B cell (primary cell): ENCODE measurements around the gene KCNJ6. TPM values are rescaled to one million over a fixed set of nuclear protein-coding genes. Genes with fewer than 3 reads are reported as not detected.

Source experiments
- ATAC-seq: fragments of 200-7000 bp; cut with Tn5 transposase; one replicate; pipeline ENCODE4 v1.10.0; 2021; ENCODE audit warnings: low read depth, mild to moderate bottlenecking, moderate number of reproducible peaks, moderate library complexity
- CTCF ChIA-PET: fragments of 350-600 bp; sonication (Branson Sonifier 250); formaldehyde crosslinking; loops from one replicate; lab custom pipeline; 2021; ENCODE audit warnings: antibody characterized with exemption, inconsistent platforms; lab: Charles Lee
- POLR2A ChIA-PET: fragments of 350-600 bp; sonication (Branson Sonifier 250); formaldehyde crosslinking; loops from one replicate; lab custom pipeline; 2021; ENCODE audit warnings: antibody characterized with exemption; lab: Charles Lee
- DNase-seq: peaks from one replicate; pipeline ENCODE4 v3.0.0; 2013
- H2AFZ ChIP-seq: 2 replicates; pipeline ENCODE4 v1.6.1; 2012; ENCODE audit warnings: mild to moderate bottlenecking, low read depth, low read length; ENCODE audit not compliant: insufficient read depth, poor library complexity, severe bottlenecking
- H3K27ac ChIP-seq, 2 donors: 1 replicate in 1 of 2; 2 replicates in 1 of 2; pipeline ENCODE4 v1.5.1; 2012 to 2013; ENCODE audit warnings: low read length in 2 of 2, mild to moderate bottlenecking in 2 of 2, moderate library complexity in 1 of 2
- H3K27me3 ChIP-seq, 4 experiments: fragments of 200-600 bp in 1 of 4; sonication (generic) in 1 of 4; replicated peaks in 1 of 4; 1 replicate in 2 of 4; 2 replicates in 2 of 4; pipeline versions ENCODE4 v1.6.1 to v1.7.0; 2013 to 2016; ENCODE audit warnings: low read length in 3 of 4, mild to moderate bottlenecking in 2 of 4, mixed read lengths in 1 of 4, moderate library complexity in 1 of 4; ENCODE audit not compliant: insufficient read depth in 4 of 4, control insufficient read depth in 3 of 4; ENCODE audit errors: control extremely low read depth in 1 of 4
- H3K36me3 ChIP-seq, 2 experiments: replicated peaks in 1 of 2; 1 replicate in 1 of 2; 2 replicates in 1 of 2; pipeline versions ENCODE4 v1.6.1 to v1.7.1; 2013; ENCODE audit warnings: low read length in 1 of 2; ENCODE audit not compliant: insufficient read depth in 2 of 2, control insufficient read depth in 1 of 2; ENCODE audit errors: control extremely low read depth in 1 of 2, extremely low read depth in 1 of 2
- H3K4me1 ChIP-seq, 2 donors: fragments of 200-600 bp in 1 of 2; sonication (generic) in 1 of 2; 1 replicate in 1 of 2; 2 replicates in 1 of 2; pipeline versions ENCODE4 v1.5.1 to v1.6.1; 2013 to 2017; ENCODE audit warnings: low read length in 2 of 2; ENCODE audit not compliant: control insufficient read depth in 2 of 2, insufficient read depth in 2 of 2
- H3K4me2 ChIP-seq: replicated peaks from 2 replicates; pipeline ENCODE3; 2012; ENCODE audit warnings: mild to moderate bottlenecking, low read depth, low read length; ENCODE audit not compliant: poor library complexity, severe bottlenecking
- H3K4me3 ChIP-seq, 5 experiments: fragments of 200-600 bp in 1 of 5; sonication (generic) in 1 of 5; 1 replicate in 3 of 5; 2 replicates in 2 of 5; pipeline versions ENCODE4 v1.5.1 to v1.7.0; 2011 to 2016; ENCODE audit warnings: low read length in 4 of 5, mild to moderate bottlenecking in 4 of 5, low read depth in 2 of 5, control low read depth in 1 of 5, moderate library complexity in 1 of 5; ENCODE audit not compliant: insufficient read depth in 1 of 5; ENCODE audit errors: control extremely low read depth in 1 of 5, extremely low read depth in 1 of 5
- H3K79me2 ChIP-seq: fragments of 200-600 bp; sonication (generic); one replicate; pipeline ENCODE4 v1.6.0; 2016; ENCODE audit warnings: low read length; ENCODE audit not compliant: control insufficient read depth, insufficient read depth
- H3K9ac ChIP-seq: fragments of 200-600 bp; sonication (generic); 2 replicates; pipeline ENCODE4 v1.6.1; 2017; ENCODE audit warnings: mild to moderate bottlenecking, low read length, moderate library complexity
- H3K9me3 ChIP-seq, 3 donors: one replicate each; pipeline versions ENCODE4 v1.6.1 to v1.7.1; 2013; ENCODE audit warnings: low read length in 2 of 3; ENCODE audit not compliant: control insufficient read depth in 2 of 3, insufficient read depth in 1 of 3; ENCODE audit errors: control extremely low read depth in 1 of 3
- H4K20me1 ChIP-seq: 2 replicates; pipeline ENCODE4 v1.6.0; 2012; ENCODE audit warnings: mild to moderate bottlenecking, low read length; ENCODE audit not compliant: insufficient read depth, control insufficient read depth, poor library complexity, severe bottlenecking
- H3K27ac Mint-ChIP-seq: one replicate; pipeline ENCODE4 v1.8.0; 2021; ENCODE audit warnings: mixed read lengths
- H3K27me3 Mint-ChIP-seq: one replicate; pipeline ENCODE4 v1.8.0; 2021; ENCODE audit warnings: mixed read lengths
- H3K4me1 Mint-ChIP-seq: one replicate; pipeline ENCODE4 v1.8.0; 2021; ENCODE audit warnings: mixed read lengths
- H3K4me3 Mint-ChIP-seq: one replicate; pipeline ENCODE4 v1.8.0; 2021; ENCODE audit warnings: mixed read lengths
- H3K9me3 Mint-ChIP-seq: one replicate; pipeline ENCODE4 v1.8.0; 2022; ENCODE audit warnings: mixed read lengths; ENCODE audit not compliant: insufficient read depth
- EZH2 ChIP-seq: IDR thresholded peaks from 2 replicates; pipeline ENCODE4 v1.6.1; 2012; ENCODE audit warnings: borderline replicate concordance, low read depth, mild to moderate bottlenecking, moderate library complexity, low read length; ENCODE audit not compliant: insufficient read depth, poor library complexity, severe bottlenecking
- WGBS: methylation state at CpG from one replicate; pipeline ENCODE4 v1.1.5; 2013; ENCODE audit warnings: missing lambda C conversion rate; ENCODE audit not compliant: insufficient coverage; 5-methylcytosine and 5-hydroxymethylcytosine counted together
- intact Hi-C: fragments of 100-400 bp; cut with micrococcal nuclease; formaldehyde crosslinking; loops from one replicate; pipeline ENCODE4 v1.10.0; 2022
- polyA plus RNA-seq: library from polyadenylated mRNA; depleted of rRNA; stranded (reverse); fragments of >200 nt; gene quantifications from 2 replicates; pipeline ENCODE4 v1.2.3, GENCODE V29; 2012
- total RNA-seq, 2 donors: library from RNA; stranded (reverse); fragments of 120-200 nt in 1 of 2; gene quantifications; 1 replicate in 1 of 2; 2 replicates in 1 of 2; pipeline versions ENCODE4 v1.2.3 to v1.2.4, GENCODE V29; 2013 to 2022
- TF ChIP-seq, protein P1 (sequence below): fragments of 200-600 bp; IDR thresholded peaks from one replicate; pipeline ENCODE4 v1.8.0; 2022; ENCODE audit warnings: antibody characterized with exemption, mild to moderate bottlenecking

Gene KCNJ6
- total and polyA plus RNA-seq, 2 donors (not counting 1 experiment from before 2014, with no cell fraction given) = not detected

DNA sequence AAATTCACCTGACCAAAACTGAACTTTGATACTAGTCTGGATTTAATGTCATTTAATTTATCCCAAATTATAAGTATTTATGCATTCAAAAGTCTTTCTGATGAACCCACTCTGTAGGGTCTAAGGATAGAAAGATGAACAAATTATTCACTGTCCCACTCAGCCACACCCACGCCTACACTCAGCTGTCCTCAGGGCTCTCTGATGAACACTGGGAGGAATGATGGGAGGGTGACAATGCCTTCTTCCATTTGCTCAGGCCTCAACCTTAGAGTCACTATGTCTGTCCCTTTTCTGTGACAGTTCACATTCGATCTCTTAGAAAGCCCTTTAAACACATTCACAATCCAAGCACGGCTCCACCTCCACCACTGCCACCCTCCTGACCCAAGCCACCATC, 41.8 kb downstream of the KCNJ6 start:
- no peaks in the 10 kb centered on the region for H3K4me1 Mint-ChIP-seq
- H3K79me2 ChIP-seq = no peaks in the 10 kb centered on the region
- no peaks in the 10 kb centered on the region for H3K27me3 Mint-ChIP-seq
- no peaks in the 10 kb centered on the region for H3K27me3 ChIP-seq
- H3K9me3 ChIP-seq = no peaks in the 10 kb centered on the region
- no peak overlapping the region for H3K4me3 Mint-ChIP-seq
- no peak for ATAC-seq
- no peak overlapping the region for H3K4me3 ChIP-seq
- intact Hi-C loops = no loop called here
- H4K20me1 ChIP-seq = no peaks in the 10 kb centered on the region
- DNase-seq = no peak
- H3K9me3 Mint-ChIP-seq = no peaks in the 10 kb centered on the region
- H2AFZ ChIP-seq = no peak overlapping the region
- H3K27ac ChIP-seq = no peak overlapping the region
- H3K27ac Mint-ChIP-seq = no peak overlapping the region
- H3K36me3 ChIP-seq = no peaks in the 10 kb centered on the region
- 63% methylated on average over 2 of the region's 3 CpGs for WGBS
- CTCF ChIA-PET = no interaction called here
- no peak overlapping the region for H3K9ac ChIP-seq
- H3K4me1 ChIP-seq = no peaks in the 10 kb centered on the region
- H3K4me2 ChIP-seq = no peak overlapping the region
- TF ChIP-seq, protein P1, sequence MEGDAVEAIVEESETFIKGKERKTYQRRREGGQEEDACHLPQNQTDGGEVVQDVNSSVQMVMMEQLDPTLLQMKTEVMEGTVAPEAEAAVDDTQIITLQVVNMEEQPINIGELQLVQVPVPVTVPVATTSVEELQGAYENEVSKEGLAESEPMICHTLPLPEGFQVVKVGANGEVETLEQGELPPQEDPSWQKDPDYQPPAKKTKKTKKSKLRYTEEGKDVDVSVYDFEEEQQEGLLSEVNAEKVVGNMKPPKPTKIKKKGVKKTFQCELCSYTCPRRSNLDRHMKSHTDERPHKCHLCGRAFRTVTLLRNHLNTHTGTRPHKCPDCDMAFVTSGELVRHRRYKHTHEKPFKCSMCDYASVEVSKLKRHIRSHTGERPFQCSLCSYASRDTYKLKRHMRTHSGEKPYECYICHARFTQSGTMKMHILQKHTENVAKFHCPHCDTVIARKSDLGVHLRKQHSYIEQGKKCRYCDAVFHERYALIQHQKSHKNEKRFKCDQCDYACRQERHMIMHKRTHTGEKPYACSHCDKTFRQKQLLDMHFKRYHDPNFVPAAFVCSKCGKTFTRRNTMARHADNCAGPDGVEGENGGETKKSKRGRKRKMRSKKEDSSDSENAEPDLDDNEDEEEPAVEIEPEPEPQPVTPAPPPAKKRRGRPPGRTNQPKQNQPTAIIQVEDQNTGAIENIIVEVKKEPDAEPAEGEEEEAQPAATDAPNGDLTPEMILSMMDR = no peak
- TF ChIP-seq EZH2 = no peak
- POLR2A ChIA-PET = no interaction called here

DNA sequence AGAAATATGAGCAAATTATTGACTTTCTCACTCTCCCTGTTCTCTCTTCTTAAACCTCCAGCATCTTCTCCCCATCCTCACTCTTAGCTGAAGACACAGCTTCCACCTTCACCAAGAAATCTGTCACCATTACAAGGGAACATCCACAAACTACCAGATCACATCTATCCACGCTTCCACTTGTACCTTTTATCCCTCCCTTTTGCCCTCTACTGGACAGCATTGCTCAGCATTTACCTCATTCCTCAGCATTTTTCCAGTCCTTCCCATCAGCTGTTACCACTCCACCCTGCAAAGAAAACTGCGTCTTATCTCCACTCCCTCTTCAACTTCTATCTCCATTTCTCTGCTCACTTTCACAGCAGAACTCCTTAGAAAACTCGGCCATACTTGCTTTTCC, 42.6 kb downstream of the KCNJ6 start:
- Histone ChIP-seq H3K4me1 (no peaks in the 10 kb centered on the region), H3K36me3 (no peaks in the 10 kb centered on the region), H3K4me2 (no peak overlapping the region), H3K27ac (no peak overlapping the region), H3K9ac (no peak overlapping the region), H4K20me1 (no peaks in the 10 kb centered on the region), H3K27me3 (no peaks in the 10 kb centered on the region), H3K4me3 (no peak overlapping the region), H2AFZ (no peak overlapping the region), H3K79me2 (no peaks in the 10 kb centered on the region), H3K9me3 (no peaks in the 10 kb centered on the region)
- no peak for TF ChIP-seq EZH2
- TF ChIP-seq, protein P1 = no peak
- intact Hi-C loops = no loop called here
- Mint-ChIP-seq H3K27ac (no peak overlapping the region), H3K9me3 (no peaks in the 10 kb centered on the region), H3K4me3 (no peak overlapping the region), H3K4me1 (no peaks in the 10 kb centered on the region), H3K27me3 (no peaks in the 10 kb centered on the region)
- no peak for DNase-seq
- ATAC-seq = no peak
- CTCF ChIA-PET = no interaction called here
- POLR2A ChIA-PET = no interaction called here
- 77% methylated on average over 3 of the region's 3 CpGs for WGBS
